Nephron progenitor cell (in vitro differentiated cells): ENCODE results near the gene TAF4.

ENCODE experiments used
- DNase-seq: peaks from one replicate; pipeline ENCODE4 v3.0.0; 2021
- H3K27ac Mint-ChIP-seq: 2 replicates; pipeline ENCODE4 v1.8.0; 2021; ENCODE audit warnings: mild to moderate bottlenecking, moderate library complexity, mixed read lengths
- H3K27me3 Mint-ChIP-seq: 2 replicates; pipeline ENCODE4 v1.8.0; 2021; ENCODE audit warnings: mild to moderate bottlenecking, low read depth, mixed read lengths; ENCODE audit not compliant: poor library complexity
- H3K36me3 Mint-ChIP-seq: 2 replicates; pipeline ENCODE4 v1.8.0; 2021; ENCODE audit warnings: low read depth, mixed read lengths
- H3K4me1 Mint-ChIP-seq: 2 replicates; pipeline ENCODE4 v1.8.0; 2021; ENCODE audit warnings: mixed read lengths
- H3K4me3 Mint-ChIP-seq: 2 replicates; pipeline ENCODE4 v1.8.0; 2021; ENCODE audit warnings: mild to moderate bottlenecking, moderate library complexity, mixed read lengths
- H3K9me3 Mint-ChIP-seq: 2 replicates; pipeline ENCODE4 v1.8.0; 2021; ENCODE audit warnings: mild to moderate bottlenecking, moderate library complexity, mixed read lengths
- TF ChIP-seq, protein P1 (sequence below): fragments of 200-600 bp; sonication (generic); IDR thresholded peaks from 2 replicates; pipeline ENCODE4 v1.5.0; 2021; ENCODE audit warnings: antibody characterized with exemption

Gene TAF4

DNA sequence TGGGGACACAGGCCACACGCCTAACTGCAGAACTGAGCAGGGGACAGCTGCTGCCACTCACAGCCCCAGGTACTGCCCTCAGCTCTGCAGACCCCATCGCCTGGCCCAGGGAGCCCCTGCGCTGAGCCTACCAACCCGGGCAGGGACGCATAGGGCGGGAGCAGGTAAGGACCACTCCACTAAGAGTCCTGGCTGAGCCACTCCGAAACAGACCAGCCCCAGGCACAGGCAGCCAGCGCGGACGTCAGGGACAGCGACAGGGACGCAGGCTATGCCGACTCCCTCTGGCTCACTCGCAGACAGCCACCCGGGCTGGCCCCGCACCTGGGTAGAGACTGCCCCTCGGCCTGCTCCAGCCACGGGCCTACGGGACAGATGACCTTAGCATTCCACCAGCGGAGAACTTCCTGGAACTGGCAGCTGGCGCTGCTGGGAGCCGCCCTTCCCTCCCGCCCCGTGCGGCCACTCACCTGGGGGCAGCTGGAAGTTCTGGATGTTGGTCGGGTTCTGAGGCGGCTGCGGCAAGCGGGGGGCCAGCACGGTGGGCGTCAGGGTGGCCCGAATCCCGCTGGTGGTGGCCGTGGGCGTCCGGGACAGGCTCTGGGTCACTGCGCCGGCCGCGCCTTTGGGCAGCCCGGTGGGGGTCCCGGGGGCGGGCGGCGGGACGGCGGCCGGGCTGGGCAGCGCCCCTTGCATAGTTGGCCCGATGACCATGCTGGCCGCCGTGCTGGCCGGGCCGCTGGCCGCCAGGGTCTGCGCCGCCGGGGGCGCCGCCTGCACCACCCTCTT, 1.5 kb downstream of the TAF4 start:
- Mint-ChIP-seq H3K4me3 (peak overlapping the region; percentile 84), H3K36me3 (peaks cover 30% of the 10 kb centered on the region), H3K4me1 (peaks cover 64% of the 10 kb centered on the region), H3K27me3 (peaks cover 31% of the 10 kb centered on the region), H3K27ac (no peak overlapping the region), H3K9me3 (peaks cover under 1% of the 10 kb centered on the region)
- peak; percentile 40 for DNase-seq
- TF ChIP-seq, protein P1, sequence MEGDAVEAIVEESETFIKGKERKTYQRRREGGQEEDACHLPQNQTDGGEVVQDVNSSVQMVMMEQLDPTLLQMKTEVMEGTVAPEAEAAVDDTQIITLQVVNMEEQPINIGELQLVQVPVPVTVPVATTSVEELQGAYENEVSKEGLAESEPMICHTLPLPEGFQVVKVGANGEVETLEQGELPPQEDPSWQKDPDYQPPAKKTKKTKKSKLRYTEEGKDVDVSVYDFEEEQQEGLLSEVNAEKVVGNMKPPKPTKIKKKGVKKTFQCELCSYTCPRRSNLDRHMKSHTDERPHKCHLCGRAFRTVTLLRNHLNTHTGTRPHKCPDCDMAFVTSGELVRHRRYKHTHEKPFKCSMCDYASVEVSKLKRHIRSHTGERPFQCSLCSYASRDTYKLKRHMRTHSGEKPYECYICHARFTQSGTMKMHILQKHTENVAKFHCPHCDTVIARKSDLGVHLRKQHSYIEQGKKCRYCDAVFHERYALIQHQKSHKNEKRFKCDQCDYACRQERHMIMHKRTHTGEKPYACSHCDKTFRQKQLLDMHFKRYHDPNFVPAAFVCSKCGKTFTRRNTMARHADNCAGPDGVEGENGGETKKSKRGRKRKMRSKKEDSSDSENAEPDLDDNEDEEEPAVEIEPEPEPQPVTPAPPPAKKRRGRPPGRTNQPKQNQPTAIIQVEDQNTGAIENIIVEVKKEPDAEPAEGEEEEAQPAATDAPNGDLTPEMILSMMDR = no peak

DNA sequence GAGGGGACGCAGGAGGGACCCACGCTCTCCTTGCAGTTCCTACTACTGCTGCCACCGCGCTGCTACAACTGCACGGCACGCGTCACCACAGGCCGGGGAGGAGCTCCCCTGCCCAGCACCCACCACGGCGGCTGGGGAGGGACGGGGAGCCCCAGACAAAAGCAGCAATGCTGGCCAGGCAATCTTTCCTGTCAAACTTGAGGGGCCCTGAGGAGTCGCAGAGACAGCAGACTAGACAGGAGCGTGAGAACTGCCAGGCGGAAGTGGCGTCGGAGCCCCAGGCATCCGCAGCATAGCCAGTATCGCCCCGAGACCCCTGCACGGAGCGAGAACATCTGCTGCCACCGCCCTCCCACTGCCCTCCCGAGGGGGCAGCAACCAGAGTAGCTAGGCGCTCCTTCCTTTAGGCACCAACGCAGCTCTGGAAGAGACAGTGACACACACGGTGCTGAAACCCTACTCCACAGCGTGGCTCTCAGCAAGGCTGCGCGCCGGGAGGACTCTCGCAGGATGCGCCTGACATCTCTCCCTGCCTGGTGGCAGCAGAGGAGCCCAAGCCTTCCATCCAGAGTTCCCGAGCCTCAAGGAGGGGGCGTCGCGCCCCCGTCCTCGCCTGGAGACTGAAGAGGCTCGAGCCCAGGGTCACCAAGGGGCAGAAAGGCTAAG, 2.2 kb downstream of the TAF4 start:
- Mint-ChIP-seq H3K4me1 (peaks cover 58% of the 10 kb centered on the region), H3K27ac (no peak overlapping the region), H3K4me3 (peak overlapping the region; percentile 84), H3K36me3 (peaks cover 32% of the 10 kb centered on the region), H3K9me3 (no peaks in the 10 kb centered on the region), H3K27me3 (peaks cover 31% of the 10 kb centered on the region)
- peak; percentile 65 for DNase-seq
- TF ChIP-seq, protein P1 = no peak

DNA sequence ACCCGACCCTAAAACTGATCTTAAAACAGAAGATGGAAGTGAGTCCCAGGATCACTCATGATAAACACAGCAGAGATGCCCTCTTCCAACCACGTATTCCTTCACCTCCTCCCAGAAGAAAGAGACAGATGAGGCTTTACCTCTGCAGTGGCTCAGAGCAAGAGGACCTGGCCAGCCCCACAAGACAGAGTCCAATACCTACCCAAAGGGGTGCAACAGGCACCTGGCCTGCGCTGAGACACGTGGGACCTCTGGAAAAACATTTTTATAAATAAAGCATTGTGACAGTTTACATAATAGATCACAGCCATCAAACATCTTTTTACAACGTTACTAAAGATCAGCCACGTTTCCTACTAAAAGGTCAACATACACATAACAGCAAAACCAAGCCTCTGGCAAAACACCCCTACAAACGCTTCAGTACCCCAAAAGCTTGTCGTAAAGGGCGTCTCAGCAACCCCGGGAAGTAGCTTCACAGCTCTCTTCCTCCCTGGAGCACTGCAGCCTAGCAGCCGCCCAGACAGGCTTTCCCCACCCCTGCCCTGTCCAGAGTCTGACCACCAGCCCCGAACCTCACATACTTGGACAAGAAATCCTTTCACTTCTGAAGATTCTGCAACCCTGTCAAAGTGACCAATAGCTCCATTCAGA, 2.9 kb downstream of the TAF4 start:
- H3K36me3 Mint-ChIP-seq = peaks cover 32% of the 10 kb centered on the region
- peaks cover 31% of the 10 kb centered on the region for H3K27me3 Mint-ChIP-seq
- peak overlapping the region; percentile 84 for H3K4me3 Mint-ChIP-seq
- H3K4me1 Mint-ChIP-seq = peaks cover 52% of the 10 kb centered on the region
- TF ChIP-seq, protein P1 = no peak
- no peak overlapping the region for H3K27ac Mint-ChIP-seq
- DNase-seq = no peak
- H3K9me3 Mint-ChIP-seq = no peaks in the 10 kb centered on the region

DNA sequence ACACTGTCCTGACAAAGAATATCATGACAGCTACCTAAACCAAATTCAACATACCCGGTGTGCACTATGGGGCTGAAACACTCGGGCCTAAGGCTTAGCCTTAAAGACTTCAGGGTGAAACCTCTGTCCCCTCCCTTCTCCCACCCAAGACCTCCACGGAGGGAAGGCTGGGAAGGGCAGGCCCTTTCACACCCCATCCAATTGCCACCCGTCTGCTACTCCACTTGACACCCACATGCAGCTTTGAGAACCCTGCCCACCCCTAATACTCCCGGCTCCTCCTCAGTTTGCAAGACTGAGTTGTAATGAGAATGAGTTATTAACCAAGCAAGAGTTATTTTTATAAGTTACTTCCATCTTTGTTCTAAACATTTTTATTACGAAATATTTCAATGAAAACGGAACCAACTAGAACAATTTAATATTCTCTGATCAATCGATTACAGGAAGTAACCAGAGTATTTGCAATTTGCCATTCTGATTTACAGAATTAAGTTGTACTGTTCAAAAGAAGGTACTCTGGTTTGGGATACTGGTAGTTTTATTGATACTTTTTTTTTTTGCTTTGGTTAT, 3.7 kb downstream of the TAF4 start:
- TF ChIP-seq, protein P1 = no peak
- H3K27me3 Mint-ChIP-seq = peaks cover 28% of the 10 kb centered on the region
- no peak overlapping the region for H3K4me3 Mint-ChIP-seq
- peaks cover 32% of the 10 kb centered on the region for H3K36me3 Mint-ChIP-seq
- H3K27ac Mint-ChIP-seq = no peak overlapping the region
- no peaks in the 10 kb centered on the region for H3K9me3 Mint-ChIP-seq
- DNase-seq = no peak
- peaks cover 43% of the 10 kb centered on the region for H3K4me1 Mint-ChIP-seq

DNA sequence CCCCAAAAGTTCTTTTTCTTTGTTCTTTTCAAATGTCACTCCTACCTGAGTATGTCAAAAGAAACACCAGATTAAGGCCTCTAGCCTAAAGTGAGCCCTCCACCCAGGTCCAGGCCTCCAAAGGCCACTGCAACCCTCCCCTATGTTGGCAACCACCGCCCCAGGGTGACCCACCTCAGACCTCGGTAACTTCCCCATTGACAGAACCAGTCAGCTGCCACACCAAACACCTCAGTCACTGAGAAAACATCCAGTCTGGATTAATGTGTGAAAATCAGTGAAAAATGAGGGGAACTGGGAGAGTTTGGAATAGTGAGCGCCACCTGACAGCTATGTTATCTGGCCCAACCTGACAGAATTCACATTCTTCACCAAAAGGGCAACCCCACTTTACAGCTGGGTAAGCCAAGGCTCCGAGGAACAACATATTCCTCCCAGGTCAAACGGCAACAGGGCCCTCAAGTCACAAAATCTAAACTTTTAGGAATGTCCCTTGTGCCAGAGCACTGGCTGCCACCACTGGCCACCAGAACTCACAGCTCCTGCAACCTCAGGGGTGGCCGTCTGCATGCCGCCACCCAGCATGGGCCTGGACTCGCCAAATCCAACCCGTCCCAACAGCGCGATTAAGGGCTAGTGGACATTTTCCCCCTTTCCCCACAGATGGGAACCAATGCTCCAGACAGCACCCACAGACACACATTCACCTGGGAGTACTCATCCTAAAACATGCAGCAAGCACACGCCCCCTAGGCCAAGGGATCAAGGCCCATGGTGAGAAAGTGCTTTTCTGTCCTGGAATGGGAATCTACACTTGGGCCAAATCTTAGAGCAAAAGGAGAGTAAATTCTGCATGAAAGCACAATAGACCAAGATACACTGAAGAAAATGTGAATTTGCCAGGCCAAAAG, 4.8 kb downstream of the TAF4 start:
- Mint-ChIP-seq H3K27ac (no peak overlapping the region), H3K4me1 (peaks cover 39% of the 10 kb centered on the region), H3K36me3 (peaks cover 42% of the 10 kb centered on the region), H3K9me3 (no peaks in the 10 kb centered on the region), H3K27me3 (peaks cover 32% of the 10 kb centered on the region), H3K4me3 (no peak overlapping the region)
- TF ChIP-seq, protein P1 = no peak
- no peak for DNase-seq
